Activated effector memory CD4-positive, alpha-beta T cell treated with anti-CD3 and anti-CD28 coated beads, Interleukin-2, amount 50 U/mL, for 16 hours (primary cell): ENCODE data around the gene NFATC4.

Source experiments
- DNase-seq: peaks from one replicate; pipeline ENCODE4 v3.0.0-alpha.2; 2020

NFATC4 gene

GRCh38 chr14:24390701-24391468 is 22.9 kb downstream of the NFATC4 start:
- no peak for DNase-seq

- DNase-seq, result no peak
Measured at GRCh38 chr14:24392325-24393091, 24.5 kb downstream of the NFATC4 start.

GRCh38 chr14:24394275-24394674 is 26.3 kb downstream of the NFATC4 start:
- DNase-seq, result no peak

- DNase-seq, result no peak
Measured at GRCh38 chr14:24395609-24396582, 27.9 kb downstream of the NFATC4 start.

GRCh38 chr14:24397639-24398292 is 29.8 kb downstream of the NFATC4 start:
- DNase-seq, result no peak

- DNase-seq, result no peak
Measured at GRCh38 chr14:24398293-24398652, 30.3 kb downstream of the NFATC4 start.

- DNase-seq, result peak; percentile 71
Measured at GRCh38 chr14:24398653-24399446, 30.9 kb downstream of the NFATC4 start, which contains the start of gene NYNRIN. NYNRIN (plus strand) TSS chr14:24399003; CDS start chr14:24399247, 244 bp downstream.

- no peak for DNase-seq
Measured at GRCh38 chr14:24399447-24399822, 31.5 kb downstream of the NFATC4 start.

GRCh38 chr14:24399999-24400718 is 32.2 kb downstream of the NFATC4 start:
- DNase-seq, result no peak

GRCh38 chr14:24401810-24402702 is 34.1 kb downstream of the NFATC4 start:
- no peak for DNase-seq

GRCh38 chr14:24403294-24403998 is 35.5 kb downstream of the NFATC4 start:
- DNase-seq, result no peak

GRCh38 chr14:24404814-24405213 is 36.8 kb downstream of the NFATC4 start:
- DNase-seq, result no peak

- no peak for DNase-seq
Measured at GRCh38 chr14:24406416-24406815, 38.4 kb downstream of the NFATC4 start.

GRCh38 chr14:24407608-24408325 is 39.8 kb downstream of the NFATC4 start:
- no peak for DNase-seq

- DNase-seq, result no peak
Measured at GRCh38 chr14:24408764-24409163, 40.8 kb downstream of the NFATC4 start.

GRCh38 chr14:24409192-24409591 is 41.2 kb downstream of the NFATC4 start:
- no peak for DNase-seq

- DNase-seq, result no peak
Measured at GRCh38 chr14:24409956-24410355, 42.0 kb downstream of the NFATC4 start.
